HCT116 (cell line): Measurements from ENCODE around the gene MPEG1. TPM values are rescaled to one million over a fixed set of nuclear protein-coding genes. Genes with fewer than 3 reads are reported as not detected.

Source experiments
- ATAC-seq: fragments of 200-7000 bp; cut with Tn5 transposase; 2 replicates; pipeline ENCODE4 v1.9.1; 2020; ENCODE audit warnings: mild to moderate bottlenecking, moderate library complexity
- BruUV-seq: library from RNA; stranded (reverse); fragments of 400-500 nt; replicated peaks from 2 replicates; lab custom pipeline; 2021; lab: Mats Ljungman, UMichigan
- CTCF ChIA-PET: fragments of 300-600 bp; sonication (Branson Sonifier 250); formaldehyde crosslinking; loops from one replicate; lab custom pipeline; 2021; ENCODE audit warnings: antibody characterized with exemption; lab: Charles Lee
- POLR2A ChIA-PET: fragments of 300-600, 350-600 bp; sonication (Branson Sonifier 250); formaldehyde crosslinking; loops from one replicate; lab custom pipeline; 2021; ENCODE audit warnings: antibody characterized with exemption; lab: Charles Lee
- RAD21 ChIA-PET, 2 experiments: fragments of 300-600 bp; sonication (Branson Sonifier 250); formaldehyde crosslinking; loops; one replicate each; lab custom pipeline; 2023; ENCODE audit warnings: low total read pairs in 2 of 2; ENCODE audit not compliant: uncharacterized antibody in 2 of 2, unreplicated experiment in 2 of 2, low non-redundant PET in 1 of 2; lab: Charles Lee
- DNase-seq: peaks from one replicate; pipeline ENCODE4 v3.0.0-alpha.2; 2010; ENCODE audit warnings: low read depth, low spot score
- H2AFZ ChIP-seq: fragments of 200-600 bp; shearing (Covaris generic), sonication (generic); 2 replicates; pipeline ENCODE4 v1.6.1; 2017; ENCODE audit warnings: low read depth, mixed run types, mixed read lengths, antibody characterized with exemption, low read length; ENCODE audit not compliant: poor library complexity, severe bottlenecking
- H3K27ac ChIP-seq: 2 replicates; pipeline ENCODE4 v1.5.1; 2012; ENCODE audit warnings: low read depth, low read length
- H3K27me3 ChIP-seq: fragments of 200-600 bp; sonication (generic); 2 replicates; pipeline ENCODE4 v1.6.1; 2016; ENCODE audit warnings: mixed run types, low read length, mixed read lengths; ENCODE audit not compliant: insufficient read depth
- H3K36me3 ChIP-seq, 2 experiments: fragments of 200-500 bp in 1 of 2; fragments of 200-600 bp in 1 of 2; sonication (Bioruptor generic) in 1 of 2; sonication (generic) in 1 of 2; 2 replicates each; pipeline versions ENCODE4 v1.5.1 to v1.6.1; 2014 to 2016; ENCODE audit warnings: low read length in 2 of 2, inconsistent platforms in 1 of 2, mixed read lengths in 1 of 2, mixed run types in 1 of 2; ENCODE audit not compliant: insufficient read depth in 2 of 2, control insufficient read depth in 1 of 2
- H3K4me1 ChIP-seq, 2 experiments: fragments of 200-600 bp in 1 of 2; sonication (generic) in 1 of 2; 2 replicates each; pipeline versions ENCODE4 v1.5.1 to v1.6.1; 2012 to 2017; ENCODE audit warnings: low read length in 2 of 2, inconsistent platforms in 1 of 2, mild to moderate bottlenecking in 1 of 2, mixed read lengths in 1 of 2, mixed run types in 1 of 2, moderate library complexity in 1 of 2; ENCODE audit not compliant: insufficient read depth in 2 of 2, control insufficient read depth in 1 of 2
- H3K4me2 ChIP-seq: fragments of 200-600 bp; sonication (generic); 2 replicates; pipeline ENCODE4 v1.6.1; 2017; ENCODE audit warnings: mixed run types, low read length, mixed read lengths
- H3K4me3 ChIP-seq, 2 experiments: fragments of 200-600 bp in 1 of 2; sonication (generic) in 1 of 2; replicated peaks in 1 of 2; 2 replicates each; pipeline ENCODE4 v1.5.1; 2011 to 2016; ENCODE audit warnings: low read length in 2 of 2, control low read depth in 1 of 2, low read depth in 1 of 2, mild to moderate bottlenecking in 1 of 2, mixed read lengths in 1 of 2, mixed run types in 1 of 2
- H3K79me2 ChIP-seq: fragments of 200-600 bp; sonication (generic); 2 replicates; pipeline ENCODE4 v1.6.1; 2017; ENCODE audit warnings: mild to moderate bottlenecking, mixed run types, low read length, moderate library complexity, mixed read lengths; ENCODE audit not compliant: insufficient read depth
- H3K9ac ChIP-seq: fragments of 200-600 bp; sonication (generic); 2 replicates; pipeline ENCODE4 v1.6.1; 2016; ENCODE audit warnings: low read length, mixed read lengths
- H3K9me2 ChIP-seq: fragments of 200-600 bp; sonication (generic), shearing (Covaris generic); 2 replicates; pipeline ENCODE4 v1.6.1; 2017; ENCODE audit warnings: mixed run types, mild to moderate bottlenecking, moderate library complexity; ENCODE audit not compliant: insufficient read depth
- H3K9me3 ChIP-seq, 2 experiments: fragments of 200-500 bp in 1 of 2; fragments of 200-600 bp in 1 of 2; sonication (Bioruptor generic) in 1 of 2; sonication (generic) in 1 of 2; 2 replicates each; pipeline ENCODE4 v1.6.1; 2014 to 2017; ENCODE audit warnings: low read length in 2 of 2, mixed read lengths in 2 of 2, inconsistent platforms in 1 of 2, low read depth in 1 of 2, mild to moderate bottlenecking in 1 of 2, mixed run types in 1 of 2, moderate library complexity in 1 of 2; ENCODE audit not compliant: control insufficient read depth in 1 of 2, insufficient read depth in 1 of 2
- H4K20me1 ChIP-seq: fragments of 200-600 bp; sonication (generic), shearing (Covaris generic); 2 replicates; pipeline ENCODE4 v1.6.1; 2017; ENCODE audit warnings: mixed run types, mild to moderate bottlenecking, moderate library complexity; ENCODE audit not compliant: insufficient read depth
- CEBPB ChIP-seq: IDR thresholded peaks from 2 replicates; pipeline ENCODE4 v1.6.1; 2012; ENCODE audit warnings: low read depth
- EGR1 ChIP-seq: IDR thresholded peaks from 2 replicates; pipeline ENCODE4 v1.6.1; 2012; ENCODE audit warnings: low read depth
- ELF1 ChIP-seq: IDR thresholded peaks from 2 replicates; pipeline ENCODE4 v1.6.1; 2012; ENCODE audit warnings: low read depth, borderline replicate concordance
- EZH2 ChIP-seq: fragments of 200-600 bp; sonication (generic); IDR thresholded peaks from 2 replicates; pipeline ENCODE4 v1.6.1; 2017; ENCODE audit warnings: antibody characterized with exemption, mixed run types
- EZH2phosphoT487 ChIP-seq: fragments of 200-600 bp; IDR thresholded peaks from 2 replicates; pipeline ENCODE4 v1.6.1; 2018; ENCODE audit warnings: antibody characterized with exemption, borderline replicate concordance
- FOSL1 ChIP-seq: IDR thresholded peaks from 2 replicates; pipeline ENCODE4 v1.6.1; 2012; ENCODE audit warnings: low read depth
- JUND ChIP-seq: IDR thresholded peaks from 2 replicates; pipeline ENCODE4 v1.6.1; 2012
- POLR2A ChIP-seq: IDR thresholded peaks from 2 replicates; pipeline ENCODE4 v1.7.0; 2011; ENCODE audit warnings: borderline replicate concordance; ENCODE audit not compliant: insufficient read depth, insufficient read length; ENCODE audit errors: extremely low read depth
- POLR2AphosphoS5 ChIP-seq: IDR thresholded peaks from 2 replicates; pipeline ENCODE4 v1.6.1; 2011; ENCODE audit warnings: mild to moderate bottlenecking, low read depth, low read length, moderate library complexity
- RAD21 ChIP-seq: IDR thresholded peaks from 2 replicates; pipeline ENCODE4 v1.6.1; 2012; ENCODE audit warnings: low read depth, mild to moderate bottlenecking
- SIN3A ChIP-seq: IDR thresholded peaks from 2 replicates; pipeline ENCODE4 v1.6.1; 2012; ENCODE audit warnings: low read depth
- SP1 ChIP-seq: IDR thresholded peaks from 2 replicates; pipeline ENCODE4 v1.6.1; 2012; ENCODE audit warnings: low read depth
- SRF ChIP-seq: IDR thresholded peaks from 2 replicates; pipeline ENCODE4 v1.6.1; 2012; ENCODE audit warnings: low read depth
- TCF7L2 ChIP-seq: IDR thresholded peaks from 2 replicates; pipeline ENCODE4 v1.7.0; 2011; ENCODE audit warnings: borderline replicate concordance, inconsistent platforms; ENCODE audit not compliant: insufficient read depth, insufficient read length; ENCODE audit errors: extremely low read depth
- ZFX ChIP-seq: fragments of 450-650 bp; IDR thresholded peaks from 2 replicates; pipeline ENCODE4 v1.6.1; 2017
- ZNF274 ChIP-seq: fragments of 200-500 bp; sonication (Bioruptor generic); IDR thresholded peaks from 2 replicates; pipeline ENCODE4 v1.6.1; 2014; ENCODE audit warnings: mild to moderate bottlenecking, low read depth, low read length, inconsistent platforms
- intact Hi-C: fragments of 100-400 bp; cut with micrococcal nuclease; formaldehyde crosslinking; loops from 2 replicates; pipeline ENCODE4 v1.10.0; 2022
- total RNA-seq: library from RNA; stranded (reverse); gene quantifications from one replicate; pipeline ENCODE4 v1.2.1, GENCODE V29; 2021; ENCODE audit not compliant: unreplicated experiment
- TF ChIP-seq, protein P1 (sequence below): IDR thresholded peaks from 2 replicates; pipeline ENCODE4 v1.6.1; 2012; ENCODE audit warnings: low read depth
- TF ChIP-seq, protein P2 (sequence below): IDR thresholded peaks from 2 replicates; pipeline ENCODE4 v1.6.1; 2011; ENCODE audit warnings: mild to moderate bottlenecking, low read length, moderate library complexity; ENCODE audit not compliant: insufficient replicate concordance; ENCODE audit errors: extremely low read depth

MPEG1 gene
- total RNA-seq, 1 experiment from 2014 or later: 0.07 TPM

DNA sequence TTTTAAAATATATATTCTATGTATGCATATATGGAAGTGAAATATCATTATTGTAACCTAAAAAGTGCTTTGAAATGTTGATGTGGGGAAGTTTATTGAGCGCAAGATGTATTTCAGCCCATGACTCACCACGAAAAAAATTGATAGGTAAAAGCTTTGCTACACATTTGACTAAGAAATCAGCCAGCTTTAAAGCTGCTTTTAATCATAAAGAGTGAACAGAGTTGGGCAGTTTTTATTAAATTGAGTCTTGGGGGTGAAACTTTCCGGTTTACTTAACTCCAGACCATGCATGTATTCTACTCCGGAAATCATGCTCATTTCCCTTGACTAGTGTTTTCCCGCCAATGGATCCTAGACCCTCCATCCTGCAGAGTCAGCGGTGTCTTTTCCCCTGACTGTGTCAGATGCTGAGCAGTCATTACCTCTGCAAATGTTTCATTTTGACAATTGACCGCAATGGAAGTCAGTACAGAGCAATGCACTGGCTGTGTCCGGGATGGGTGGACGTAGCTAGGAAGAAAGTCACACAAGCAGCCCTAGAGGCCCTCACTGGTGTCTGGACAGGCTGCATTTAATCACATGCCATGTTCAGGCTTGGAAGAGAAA lies 47.2 kb upstream of the MPEG1 start:
- BruUV-seq: no TSS peak
- RAD21 ChIA-PET: no interaction called here

DNA sequence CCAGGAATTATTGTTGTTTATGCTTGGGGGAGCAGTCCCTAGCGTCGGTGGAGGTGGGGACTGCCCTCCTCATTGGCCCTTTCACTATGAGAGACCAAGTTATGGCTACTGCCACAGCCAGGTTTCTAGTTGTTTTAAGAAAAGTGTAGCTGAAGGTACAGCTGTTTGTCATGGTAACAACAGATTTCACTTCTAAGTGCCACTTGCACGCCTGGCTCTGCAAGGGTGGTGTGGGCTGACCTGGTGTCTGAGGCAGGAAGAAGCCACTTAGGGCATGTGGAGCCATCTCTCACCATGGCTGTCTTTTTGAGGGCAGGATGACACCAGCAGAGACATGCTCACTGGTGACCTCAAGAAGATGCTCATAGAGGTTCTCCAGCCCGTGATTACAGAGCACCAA lies 46.3 kb upstream of the MPEG1 start:
- Histone ChIP-seq H3K4me1 (no peaks in the 10 kb centered on the region), H3K4me3 (no peak overlapping the region), H3K27ac (no peak overlapping the region), H3K79me2 (no peaks in the 10 kb centered on the region), H2AFZ (no peak overlapping the region), H4K20me1 (no peaks in the 10 kb centered on the region), H3K27me3 (no peaks in the 10 kb centered on the region), H3K4me2 (no peak overlapping the region), H3K9me3 (no peaks in the 10 kb centered on the region), H3K36me3 (no peaks in the 10 kb centered on the region), H3K9me2 (no peaks in the 10 kb centered on the region), H3K9ac (no peak overlapping the region)
- no peak for DNase-seq
- no peak for ATAC-seq
- RAD21 ChIA-PET: no interaction called here
- intact Hi-C loops: no loop called here
- POLR2A ChIA-PET: no interaction called here
- CTCF ChIA-PET: no interaction called here
- no TSS peak for BruUV-seq
- no peak for TF ChIP-seq SP1
- no peak for TF ChIP-seq EZH2phosphoT487
- no peak for TF ChIP-seq RAD21
- no peak for TF ChIP-seq ELF1
- TF ChIP-seq SIN3A: no peak
- TF ChIP-seq, protein P1, sequence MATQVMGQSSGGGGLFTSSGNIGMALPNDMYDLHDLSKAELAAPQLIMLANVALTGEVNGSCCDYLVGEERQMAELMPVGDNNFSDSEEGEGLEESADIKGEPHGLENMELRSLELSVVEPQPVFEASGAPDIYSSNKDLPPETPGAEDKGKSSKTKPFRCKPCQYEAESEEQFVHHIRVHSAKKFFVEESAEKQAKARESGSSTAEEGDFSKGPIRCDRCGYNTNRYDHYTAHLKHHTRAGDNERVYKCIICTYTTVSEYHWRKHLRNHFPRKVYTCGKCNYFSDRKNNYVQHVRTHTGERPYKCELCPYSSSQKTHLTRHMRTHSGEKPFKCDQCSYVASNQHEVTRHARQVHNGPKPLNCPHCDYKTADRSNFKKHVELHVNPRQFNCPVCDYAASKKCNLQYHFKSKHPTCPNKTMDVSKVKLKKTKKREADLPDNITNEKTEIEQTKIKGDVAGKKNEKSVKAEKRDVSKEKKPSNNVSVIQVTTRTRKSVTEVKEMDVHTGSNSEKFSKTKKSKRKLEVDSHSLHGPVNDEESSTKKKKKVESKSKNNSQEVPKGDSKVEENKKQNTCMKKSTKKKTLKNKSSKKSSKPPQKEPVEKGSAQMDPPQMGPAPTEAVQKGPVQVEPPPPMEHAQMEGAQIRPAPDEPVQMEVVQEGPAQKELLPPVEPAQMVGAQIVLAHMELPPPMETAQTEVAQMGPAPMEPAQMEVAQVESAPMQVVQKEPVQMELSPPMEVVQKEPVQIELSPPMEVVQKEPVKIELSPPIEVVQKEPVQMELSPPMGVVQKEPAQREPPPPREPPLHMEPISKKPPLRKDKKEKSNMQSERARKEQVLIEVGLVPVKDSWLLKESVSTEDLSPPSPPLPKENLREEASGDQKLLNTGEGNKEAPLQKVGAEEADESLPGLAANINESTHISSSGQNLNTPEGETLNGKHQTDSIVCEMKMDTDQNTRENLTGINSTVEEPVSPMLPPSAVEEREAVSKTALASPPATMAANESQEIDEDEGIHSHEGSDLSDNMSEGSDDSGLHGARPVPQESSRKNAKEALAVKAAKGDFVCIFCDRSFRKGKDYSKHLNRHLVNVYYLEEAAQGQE: no peak
- no peak for TF ChIP-seq TCF7L2
- TF ChIP-seq EZH2: no peak
- TF ChIP-seq, protein P2, sequence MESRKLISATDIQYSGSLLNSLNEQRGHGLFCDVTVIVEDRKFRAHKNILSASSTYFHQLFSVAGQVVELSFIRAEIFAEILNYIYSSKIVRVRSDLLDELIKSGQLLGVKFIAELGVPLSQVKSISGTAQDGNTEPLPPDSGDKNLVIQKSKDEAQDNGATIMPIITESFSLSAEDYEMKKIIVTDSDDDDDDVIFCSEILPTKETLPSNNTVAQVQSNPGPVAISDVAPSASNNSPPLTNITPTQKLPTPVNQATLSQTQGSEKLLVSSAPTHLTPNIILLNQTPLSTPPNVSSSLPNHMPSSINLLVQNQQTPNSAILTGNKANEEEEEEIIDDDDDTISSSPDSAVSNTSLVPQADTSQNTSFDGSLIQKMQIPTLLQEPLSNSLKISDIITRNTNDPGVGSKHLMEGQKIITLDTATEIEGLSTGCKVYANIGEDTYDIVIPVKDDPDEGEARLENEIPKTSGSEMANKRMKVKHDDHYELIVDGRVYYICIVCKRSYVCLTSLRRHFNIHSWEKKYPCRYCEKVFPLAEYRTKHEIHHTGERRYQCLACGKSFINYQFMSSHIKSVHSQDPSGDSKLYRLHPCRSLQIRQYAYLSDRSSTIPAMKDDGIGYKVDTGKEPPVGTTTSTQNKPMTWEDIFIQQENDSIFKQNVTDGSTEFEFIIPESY: no peak
- TF ChIP-seq FOSL1: no peak
- no peak for TF ChIP-seq EGR1
- no peak for TF ChIP-seq POLR2AphosphoS5
- TF ChIP-seq ZFX: no peak
- TF ChIP-seq JUND: no peak

More for the DNA sequence above, 47.2 kb upstream of the MPEG1 start:
- Histone ChIP-seq H3K4me3 (no peak overlapping the region), H4K20me1 (no peaks in the 10 kb centered on the region), H3K79me2 (no peaks in the 10 kb centered on the region), H3K9ac (no peak overlapping the region), H3K27me3 (no peaks in the 10 kb centered on the region), H3K4me1 (no peaks in the 10 kb centered on the region), H3K36me3 (no peaks in the 10 kb centered on the region), H3K4me2 (no peak overlapping the region), H3K9me3 (no peaks in the 10 kb centered on the region), H2AFZ (no peak overlapping the region), H3K27ac (no peak overlapping the region), H3K9me2 (no peaks in the 10 kb centered on the region)
- CTCF ChIA-PET: no interaction called here
- POLR2A ChIA-PET: no interaction called here
- no peak for TF ChIP-seq POLR2A
- TF ChIP-seq CEBPB: no peak
- no peak for TF ChIP-seq SRF
- no peak for TF ChIP-seq SP1
- TF ChIP-seq ZFX: no peak
- no peak for TF ChIP-seq ZNF274
- no peak for TF ChIP-seq TCF7L2
- intact Hi-C loops: no loop called here
- no peak for DNase-seq
- ATAC-seq: no peak
